SK-N-SH treated with all-trans-retinoic acid at 6 μM for 48 hours (cell line): ENCODE measurements around the gene PHACTR3.

Experiments
- ATAC-seq: fragments of 200-7000 bp; cut with Tn5 transposase; 3 replicates; pipeline ENCODE4 v1.9.1; 2020; ENCODE audit warnings: mild to moderate bottlenecking, moderate library complexity
- ARNTL ChIP-seq: fragments of 450-650 bp; formaldehyde crosslinking; IDR thresholded peaks from 2 replicates; pipeline ENCODE4 v1.5.0; 2020; ENCODE audit warnings: low read depth, mild to moderate bottlenecking, moderate library complexity, borderline replicate concordance
- BACH2 ChIP-seq: fragments of 250-450 bp; sonication (Bioruptor Pico); IDR thresholded peaks from 2 replicates; pipeline ENCODE4 v1.9.0; 2021; ENCODE audit warnings: mild to moderate bottlenecking, borderline replicate concordance
- CSDC2 ChIP-seq: fragments of 250-450 bp; sonication (Bioruptor Pico); IDR thresholded peaks from 2 replicates; pipeline ENCODE4 v1.5.0; 2020; ENCODE audit warnings: mild to moderate bottlenecking, moderate library complexity
- ESRRG ChIP-seq: fragments of 250-450 bp; sonication (Bioruptor Pico); IDR thresholded peaks from 2 replicates; pipeline ENCODE4 v1.6.1; 2021; ENCODE audit warnings: mild to moderate bottlenecking
- GLIS3 ChIP-seq: fragments of 250-450 bp; sonication (Bioruptor Pico); IDR thresholded peaks from 2 replicates; pipeline ENCODE4 v1.5.0; 2020; ENCODE audit warnings: mild to moderate bottlenecking, moderate library complexity
- ISL1 ChIP-seq: fragments of 250-450 bp; sonication (Bioruptor Pico); IDR thresholded peaks from 2 replicates; pipeline ENCODE4 v2.1.2; 2022; ENCODE audit warnings: mild to moderate bottlenecking, moderate library complexity
- OSR1 ChIP-seq: fragments of 250-450 bp; sonication (Bioruptor Pico); IDR thresholded peaks from 2 replicates; pipeline ENCODE4 v1.8.0; 2022; ENCODE audit warnings: moderate library complexity, mild to moderate bottlenecking, inconsistent platforms
- PPARA ChIP-seq: fragments of 250-450 bp; sonication (Bioruptor Pico); IDR thresholded peaks from 2 replicates; pipeline ENCODE4 v1.5.0; 2020; ENCODE audit warnings: mild to moderate bottlenecking, borderline replicate concordance
- RARB ChIP-seq: fragments of 250-450 bp; sonication (Bioruptor Pico); IDR thresholded peaks from 2 replicates; pipeline ENCODE4 v1.8.0; 2021; ENCODE audit warnings: mild to moderate bottlenecking, moderate library complexity
- TCF4 ChIP-seq: fragments of 250-450 bp; sonication (Bioruptor Pico); IDR thresholded peaks from 2 replicates; pipeline ENCODE4 v1.8.0; 2021; ENCODE audit warnings: mild to moderate bottlenecking, moderate library complexity, borderline replicate concordance
- TOX ChIP-seq: fragments of 250-450 bp; sonication (Bioruptor Pico); IDR thresholded peaks from 2 replicates; pipeline ENCODE4 v1.8.0; 2021; ENCODE audit warnings: mild to moderate bottlenecking, moderate library complexity, borderline replicate concordance
- ZC3H10 ChIP-seq: fragments of 250-450 bp; sonication (Bioruptor Pico); IDR thresholded peaks from 2 replicates; pipeline ENCODE4 v1.5.1; 2021; ENCODE audit warnings: mild to moderate bottlenecking, moderate library complexity
- ZFP3 ChIP-seq: fragments of 250-450 bp; sonication (Bioruptor Pico); IDR thresholded peaks from 2 replicates; pipeline ENCODE4 v1.5.0; 2020; ENCODE audit warnings: mild to moderate bottlenecking, moderate library complexity
- ZNF565 ChIP-seq: fragments of 450-650 bp; formaldehyde crosslinking; conservative IDR thresholded peaks from 2 replicates; pipeline ENCODE4 v1.5.0; 2020; ENCODE audit warnings: low read depth, mild to moderate bottlenecking, moderate library complexity
- ZNF70 ChIP-seq: fragments of 450-650 bp; formaldehyde crosslinking; IDR thresholded peaks from 2 replicates; pipeline ENCODE4 v1.5.0; 2020; ENCODE audit warnings: mild to moderate bottlenecking, moderate library complexity
- ZNF8 ChIP-seq: fragments of 450-650 bp; formaldehyde crosslinking; IDR thresholded peaks from 2 replicates; pipeline ENCODE4 v1.5.0; 2020; ENCODE audit warnings: mild to moderate bottlenecking, moderate library complexity
- TF ChIP-seq, protein P1 (sequence below): fragments of 250-450 bp; sonication (Bioruptor Pico); IDR thresholded peaks from 2 replicates; pipeline ENCODE4 v1.8.0; 2021; ENCODE audit warnings: low read depth, mild to moderate bottlenecking, moderate library complexity, borderline replicate concordance
- TF ChIP-seq, protein P2 (sequence below): fragments of 250-450 bp; sonication (Bioruptor Pico); IDR thresholded peaks from 2 replicates; pipeline ENCODE4 v1.8.0; 2020; ENCODE audit warnings: mild to moderate bottlenecking, moderate library complexity, borderline replicate concordance
- TF ChIP-seq, protein P3 (sequence below): fragments of 250-450 bp; sonication (Bioruptor Pico); IDR thresholded peaks from 2 replicates; pipeline ENCODE4 v1.5.1; 2020; ENCODE audit warnings: low read depth, mild to moderate bottlenecking, moderate library complexity
- TF ChIP-seq, protein P4 (sequence below): fragments of 250-450 bp; sonication (Bioruptor Pico); IDR thresholded peaks from 2 replicates; pipeline ENCODE4 v1.5.0; 2020; ENCODE audit warnings: mild to moderate bottlenecking, moderate library complexity
- TF ChIP-seq, protein P5 (sequence below): fragments of 250-450 bp; sonication (Bioruptor Pico); IDR thresholded peaks from 2 replicates; pipeline ENCODE4 v1.5.1; 2021; ENCODE audit warnings: mild to moderate bottlenecking, moderate library complexity

Gene PHACTR3

DNA sequence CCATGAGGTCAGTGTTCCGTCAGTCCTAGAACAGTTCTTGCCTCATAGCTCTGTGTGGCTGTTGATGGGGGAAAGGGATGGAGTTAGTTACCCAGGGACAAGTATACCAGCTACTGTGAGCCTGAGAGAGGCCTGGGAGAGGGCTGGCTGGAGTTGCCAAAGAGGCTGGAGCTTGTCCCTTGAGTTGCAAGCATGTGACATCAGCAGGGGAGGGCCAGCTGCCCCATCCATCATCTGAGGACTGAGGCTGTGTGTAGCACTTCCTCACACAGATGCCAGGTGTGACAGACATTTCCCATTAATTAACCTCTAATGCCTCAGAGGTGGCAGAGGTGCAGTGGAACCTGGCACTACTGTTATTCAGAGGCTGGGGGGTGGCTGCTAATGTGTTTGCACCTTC, 131.6 kb downstream of the PHACTR3 start:
- TF ChIP-seq, protein P1, sequence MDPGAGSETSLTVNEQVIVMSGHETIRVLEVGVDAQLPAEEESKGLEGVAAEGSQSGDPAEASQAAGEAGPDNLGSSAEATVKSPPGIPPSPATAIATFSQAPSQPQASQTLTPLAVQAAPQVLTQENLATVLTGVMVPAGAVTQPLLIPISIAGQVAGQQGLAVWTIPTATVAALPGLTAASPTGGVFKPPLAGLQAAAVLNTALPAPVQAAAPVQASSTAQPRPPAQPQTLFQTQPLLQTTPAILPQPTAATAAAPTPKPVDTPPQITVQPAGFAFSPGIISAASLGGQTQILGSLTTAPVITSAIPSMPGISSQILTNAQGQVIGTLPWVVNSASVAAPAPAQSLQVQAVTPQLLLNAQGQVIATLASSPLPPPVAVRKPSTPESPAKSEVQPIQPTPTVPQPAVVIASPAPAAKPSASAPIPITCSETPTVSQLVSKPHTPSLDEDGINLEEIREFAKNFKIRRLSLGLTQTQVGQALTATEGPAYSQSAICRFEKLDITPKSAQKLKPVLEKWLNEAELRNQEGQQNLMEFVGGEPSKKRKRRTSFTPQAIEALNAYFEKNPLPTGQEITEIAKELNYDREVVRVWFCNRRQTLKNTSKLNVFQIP (CRISPR knock-in tag), result no peak
- no peak for TF ChIP-seq ZNF70 (CRISPR knock-in tag)
- TF ChIP-seq, protein P2, sequence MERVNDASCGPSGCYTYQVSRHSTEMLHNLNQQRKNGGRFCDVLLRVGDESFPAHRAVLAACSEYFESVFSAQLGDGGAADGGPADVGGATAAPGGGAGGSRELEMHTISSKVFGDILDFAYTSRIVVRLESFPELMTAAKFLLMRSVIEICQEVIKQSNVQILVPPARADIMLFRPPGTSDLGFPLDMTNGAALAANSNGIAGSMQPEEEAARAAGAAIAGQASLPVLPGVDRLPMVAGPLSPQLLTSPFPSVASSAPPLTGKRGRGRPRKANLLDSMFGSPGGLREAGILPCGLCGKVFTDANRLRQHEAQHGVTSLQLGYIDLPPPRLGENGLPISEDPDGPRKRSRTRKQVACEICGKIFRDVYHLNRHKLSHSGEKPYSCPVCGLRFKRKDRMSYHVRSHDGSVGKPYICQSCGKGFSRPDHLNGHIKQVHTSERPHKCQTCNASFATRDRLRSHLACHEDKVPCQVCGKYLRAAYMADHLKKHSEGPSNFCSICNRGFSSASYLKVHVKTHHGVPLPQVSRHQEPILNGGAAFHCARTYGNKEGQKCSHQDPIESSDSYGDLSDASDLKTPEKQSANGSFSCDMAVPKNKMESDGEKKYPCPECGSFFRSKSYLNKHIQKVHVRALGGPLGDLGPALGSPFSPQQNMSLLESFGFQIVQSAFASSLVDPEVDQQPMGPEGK (CRISPR knock-in tag), result no peak
- TF ChIP-seq TOX (CRISPR knock-in tag), result no peak
- TF ChIP-seq ESRRG (CRISPR knock-in tag), result no peak
- no peak for TF ChIP-seq BACH2 (CRISPR knock-in tag)
- TF ChIP-seq OSR1 (CRISPR knock-in tag), result no peak
- TF ChIP-seq ISL1 (CRISPR knock-in tag), result no peak
- TF ChIP-seq RARB, result no peak
- TF ChIP-seq ARNTL (CRISPR knock-in tag), result no peak
- TF ChIP-seq, protein P3, sequence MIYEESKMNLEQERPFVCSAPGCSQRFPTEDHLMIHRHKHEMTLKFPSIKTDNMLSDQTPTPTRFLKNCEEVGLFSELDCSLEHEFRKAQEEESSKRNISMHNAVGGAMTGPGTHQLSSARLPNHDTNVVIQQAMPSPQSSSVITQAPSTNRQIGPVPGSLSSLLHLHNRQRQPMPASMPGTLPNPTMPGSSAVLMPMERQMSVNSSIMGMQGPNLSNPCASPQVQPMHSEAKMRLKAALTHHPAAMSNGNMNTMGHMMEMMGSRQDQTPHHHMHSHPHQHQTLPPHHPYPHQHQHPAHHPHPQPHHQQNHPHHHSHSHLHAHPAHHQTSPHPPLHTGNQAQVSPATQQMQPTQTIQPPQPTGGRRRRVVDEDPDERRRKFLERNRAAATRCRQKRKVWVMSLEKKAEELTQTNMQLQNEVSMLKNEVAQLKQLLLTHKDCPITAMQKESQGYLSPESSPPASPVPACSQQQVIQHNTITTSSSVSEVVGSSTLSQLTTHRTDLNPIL (CRISPR knock-in tag), result no peak
- no peak for TF ChIP-seq ZNF8
- TF ChIP-seq ZC3H10 (CRISPR knock-in tag), result no peak
- TF ChIP-seq GLIS3 (CRISPR knock-in tag), result no peak
- TF ChIP-seq CSDC2, result no peak
- TF ChIP-seq, all 23 proteins: peak for 0
- no peak for ATAC-seq

DNA sequence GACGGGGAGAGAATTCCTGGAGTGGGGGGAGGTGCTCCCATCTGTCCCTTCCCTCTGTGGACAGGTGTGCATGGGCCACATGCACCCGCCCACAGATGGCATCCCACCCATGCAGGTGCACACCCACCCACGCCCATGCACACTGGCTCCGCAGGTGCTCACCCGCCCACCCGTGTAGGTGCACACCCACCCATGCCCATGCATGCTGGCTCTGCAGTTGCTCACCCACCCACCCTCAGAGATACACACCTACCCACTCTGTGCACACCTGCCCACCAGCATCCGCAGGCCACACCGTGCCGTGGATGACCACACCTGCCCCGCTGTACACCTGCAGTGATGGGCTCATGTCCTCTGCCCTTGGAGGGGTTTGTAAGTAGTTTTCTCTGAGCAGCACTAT, 132.0 kb downstream of the PHACTR3 start:
- TF ChIP-seq ZNF70 (CRISPR knock-in tag) (no peak), ZNF565 (CRISPR knock-in tag) (no peak), OSR1 (CRISPR knock-in tag) (no peak), TCF4 (CRISPR knock-in tag) (no peak), BACH2 (CRISPR knock-in tag) (no peak), ZFP3 (no peak), TOX (CRISPR knock-in tag) (no peak), GLIS3 (CRISPR knock-in tag) (no peak), ISL1 (CRISPR knock-in tag) (no peak), CSDC2 (no peak), PPARA (no peak), ARNTL (CRISPR knock-in tag) (no peak)
- TF ChIP-seq, protein P3 (CRISPR knock-in tag), result no peak
- TF ChIP-seq, protein P4, sequence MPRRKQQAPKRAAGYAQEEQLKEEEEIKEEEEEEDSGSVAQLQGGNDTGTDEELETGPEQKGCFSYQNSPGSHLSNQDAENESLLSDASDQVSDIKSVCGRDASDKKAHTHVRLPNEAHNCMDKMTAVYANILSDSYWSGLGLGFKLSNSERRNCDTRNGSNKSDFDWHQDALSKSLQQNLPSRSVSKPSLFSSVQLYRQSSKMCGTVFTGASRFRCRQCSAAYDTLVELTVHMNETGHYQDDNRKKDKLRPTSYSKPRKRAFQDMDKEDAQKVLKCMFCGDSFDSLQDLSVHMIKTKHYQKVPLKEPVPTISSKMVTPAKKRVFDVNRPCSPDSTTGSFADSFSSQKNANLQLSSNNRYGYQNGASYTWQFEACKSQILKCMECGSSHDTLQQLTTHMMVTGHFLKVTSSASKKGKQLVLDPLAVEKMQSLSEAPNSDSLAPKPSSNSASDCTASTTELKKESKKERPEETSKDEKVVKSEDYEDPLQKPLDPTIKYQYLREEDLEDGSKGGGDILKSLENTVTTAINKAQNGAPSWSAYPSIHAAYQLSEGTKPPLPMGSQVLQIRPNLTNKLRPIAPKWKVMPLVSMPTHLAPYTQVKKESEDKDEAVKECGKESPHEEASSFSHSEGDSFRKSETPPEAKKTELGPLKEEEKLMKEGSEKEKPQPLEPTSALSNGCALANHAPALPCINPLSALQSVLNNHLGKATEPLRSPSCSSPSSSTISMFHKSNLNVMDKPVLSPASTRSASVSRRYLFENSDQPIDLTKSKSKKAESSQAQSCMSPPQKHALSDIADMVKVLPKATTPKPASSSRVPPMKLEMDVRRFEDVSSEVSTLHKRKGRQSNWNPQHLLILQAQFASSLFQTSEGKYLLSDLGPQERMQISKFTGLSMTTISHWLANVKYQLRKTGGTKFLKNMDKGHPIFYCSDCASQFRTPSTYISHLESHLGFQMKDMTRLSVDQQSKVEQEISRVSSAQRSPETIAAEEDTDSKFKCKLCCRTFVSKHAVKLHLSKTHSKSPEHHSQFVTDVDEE (CRISPR knock-in tag), result no peak
- TF ChIP-seq, protein P5, sequence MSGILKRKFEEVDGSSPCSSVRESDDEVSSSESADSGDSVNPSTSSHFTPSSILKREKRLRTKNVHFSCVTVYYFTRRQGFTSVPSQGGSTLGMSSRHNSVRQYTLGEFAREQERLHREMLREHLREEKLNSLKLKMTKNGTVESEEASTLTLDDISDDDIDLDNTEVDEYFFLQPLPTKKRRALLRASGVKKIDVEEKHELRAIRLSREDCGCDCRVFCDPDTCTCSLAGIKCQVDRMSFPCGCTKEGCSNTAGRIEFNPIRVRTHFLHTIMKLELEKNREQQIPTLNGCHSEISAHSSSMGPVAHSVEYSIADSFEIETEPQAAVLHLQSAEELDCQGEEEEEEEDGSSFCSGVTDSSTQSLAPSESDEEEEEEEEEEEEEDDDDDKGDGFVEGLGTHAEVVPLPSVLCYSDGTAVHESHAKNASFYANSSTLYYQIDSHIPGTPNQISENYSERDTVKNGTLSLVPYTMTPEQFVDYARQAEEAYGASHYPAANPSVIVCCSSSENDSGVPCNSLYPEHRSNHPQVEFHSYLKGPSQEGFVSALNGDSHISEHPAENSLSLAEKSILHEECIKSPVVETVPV (CRISPR knock-in tag), result no peak
- TF ChIP-seq, protein P2 (CRISPR knock-in tag), result no peak
- TF ChIP-seq, protein P1 (CRISPR knock-in tag), result no peak
- ATAC-seq, result no peak
